Central memory CD8-positive, alpha-beta T cell (primary cell): ENCODE measurements around the gene PSMB7.

Experiments
- ATAC-seq: fragments of 150-1000 bp; cut with Tn5 transposase; replicated peaks from 2 replicates; pipeline ENCODE4 v1.10.0; 2022; ENCODE audit warnings: mild to moderate bottlenecking, moderate FRiP score, moderate number of reproducible peaks; ENCODE audit not compliant: poor library complexity, severe bottlenecking; ENCODE audit errors: extremely low read depth
- DNase-seq, 2 donors: peaks; one replicate each; pipeline ENCODE4 v3.0.0; 2021; ENCODE audit warnings: low spot score in 2 of 2
- H3K27ac Mint-ChIP-seq: one replicate; pipeline ENCODE4 v1.8.0; 2022; ENCODE audit warnings: low read depth, mild to moderate bottlenecking, moderate library complexity, mixed read lengths
- H3K27me3 Mint-ChIP-seq: one replicate; pipeline ENCODE4 v1.8.0; 2022; ENCODE audit warnings: mixed read lengths
- H3K36me3 Mint-ChIP-seq: one replicate; pipeline ENCODE4 v1.8.0; 2022; ENCODE audit warnings: mild to moderate bottlenecking, moderate library complexity, mixed read lengths; ENCODE audit not compliant: insufficient read depth
- H3K4me1 Mint-ChIP-seq: one replicate; pipeline ENCODE4 v1.8.0; 2022; ENCODE audit warnings: mixed read lengths
- H3K4me3 Mint-ChIP-seq: one replicate; pipeline ENCODE4 v1.8.0; 2022; ENCODE audit warnings: mild to moderate bottlenecking, moderate library complexity, mixed read lengths
- H3K9me3 Mint-ChIP-seq: one replicate; pipeline ENCODE4 v1.8.0; 2022; ENCODE audit warnings: mixed read lengths

Gene PSMB7

GRCh38 chr9:124419832-124420489 lies 4.7 kb upstream of the PSMB7 start:
- ATAC-seq = no peak
- no peak for DNase-seq
- Mint-ChIP-seq H3K4me1 (peaks cover 13% of the 10 kb centered on the region), H3K9me3 (no peaks in the 10 kb centered on the region), H3K27me3 (peaks cover 13% of the 10 kb centered on the region), H3K36me3 (peaks cover 9% of the 10 kb centered on the region), H3K27ac (no peak overlapping the region), H3K4me3 (no peak overlapping the region)

DNA sequence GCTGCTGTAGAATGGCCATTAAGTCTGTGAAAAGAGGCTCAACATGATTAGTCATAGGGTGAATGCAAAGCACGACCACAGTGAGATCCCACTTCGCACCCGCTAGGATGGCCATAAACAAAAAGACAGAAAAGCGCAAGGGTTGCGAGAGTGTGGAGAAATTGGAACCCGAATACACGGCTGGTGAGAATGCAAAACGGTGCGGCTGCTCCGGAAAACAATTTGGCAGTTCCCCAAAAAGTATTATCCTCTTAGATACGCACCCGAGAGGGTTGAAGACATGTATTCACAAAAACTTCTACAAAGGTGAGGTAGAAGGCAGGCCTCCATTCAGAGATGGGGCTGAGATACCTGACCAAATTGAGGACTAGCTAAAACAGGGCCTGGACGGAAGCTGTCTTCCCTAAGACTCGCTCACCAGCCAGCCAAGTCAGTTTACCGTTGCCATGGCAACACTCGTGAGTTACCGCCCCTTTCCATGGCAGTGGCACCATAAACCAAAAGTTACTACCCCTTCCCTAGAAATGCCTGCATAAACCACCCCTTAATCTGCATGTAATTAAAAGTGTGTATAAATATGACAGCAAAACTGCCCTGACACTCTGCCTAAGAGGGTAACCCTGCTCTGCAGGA lies 726 bp upstream of the PSMB7 start:
- H3K4me3 Mint-ChIP-seq = peak overlapping the region; percentile 97
- ATAC-seq = no peak
- H3K36me3 Mint-ChIP-seq = peaks cover 31% of the 10 kb centered on the region

DNA sequence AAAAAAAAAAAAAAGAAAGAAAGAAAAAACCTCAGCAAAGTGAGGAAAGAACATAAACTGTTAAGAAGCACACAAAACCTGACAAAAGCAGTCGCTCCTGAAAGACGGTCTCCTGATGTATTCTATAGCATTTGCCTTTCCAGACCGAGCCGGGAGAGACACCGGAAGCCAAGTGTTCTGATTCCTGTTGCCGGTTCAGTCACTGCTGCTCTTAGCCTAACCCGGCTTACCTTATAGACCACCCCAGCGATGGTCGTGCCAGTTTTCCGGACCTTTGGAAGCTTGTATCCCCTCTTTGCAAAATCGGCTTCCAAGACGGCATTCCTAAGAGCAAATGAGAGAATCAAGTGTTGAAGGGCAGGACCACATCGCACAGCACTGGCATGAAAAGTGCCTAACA lies 630 bp downstream of the PSMB7 start:
- H3K27me3 Mint-ChIP-seq = no peaks in the 10 kb centered on the region
- ATAC-seq (no peak), DNase-seq (no peak)
- H3K4me3 Mint-ChIP-seq = peak overlapping the region; percentile 97
- H3K4me1 Mint-ChIP-seq = peaks cover 36% of the 10 kb centered on the region
- no peaks in the 10 kb centered on the region for H3K9me3 Mint-ChIP-seq
- peak overlapping the region; percentile 96 for H3K27ac Mint-ChIP-seq
- H3K36me3 Mint-ChIP-seq = peaks cover 43% of the 10 kb centered on the region

More for the DNA sequence above, 726 bp upstream of the PSMB7 start:
- Mint-ChIP-seq H3K9me3 (no peaks in the 10 kb centered on the region), H3K4me1 (peaks cover 36% of the 10 kb centered on the region), H3K27me3 (no peaks in the 10 kb centered on the region), H3K27ac (peak overlapping the region; percentile 96)
- DNase-seq = no peak

DNA sequence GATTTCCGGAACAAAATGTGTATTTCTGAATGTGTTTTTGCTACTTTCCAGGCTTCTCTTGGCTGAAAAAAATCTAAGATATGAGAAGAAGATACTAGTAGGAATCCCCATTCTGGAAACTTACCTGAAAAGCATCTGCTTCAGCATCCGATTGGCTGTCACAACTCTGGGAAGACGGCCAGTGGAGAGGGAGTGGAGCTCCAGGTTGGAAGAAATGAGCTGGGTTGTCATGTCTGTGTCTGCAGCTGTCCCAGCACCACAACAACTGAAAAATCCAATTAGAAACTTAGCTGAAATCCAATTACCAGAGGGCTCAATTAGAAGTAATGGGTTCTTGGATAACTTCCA lies 3.0 kb downstream of the PSMB7 start:
- peaks cover 58% of the 10 kb centered on the region for H3K36me3 Mint-ChIP-seq
- DNase-seq = no peak
- H3K27me3 Mint-ChIP-seq = no peaks in the 10 kb centered on the region
- no peaks in the 10 kb centered on the region for H3K9me3 Mint-ChIP-seq
- ATAC-seq = no peak
- H3K4me1 Mint-ChIP-seq = peaks cover 36% of the 10 kb centered on the region
- no peak overlapping the region for H3K27ac Mint-ChIP-seq
- no peak overlapping the region for H3K4me3 Mint-ChIP-seq

- no peaks in the 10 kb centered on the region for H3K9me3 Mint-ChIP-seq
- H3K27me3 Mint-ChIP-seq = no peaks in the 10 kb centered on the region
- DNase-seq = no peak
- H3K4me3 Mint-ChIP-seq = no peak overlapping the region
- no peak overlapping the region for H3K27ac Mint-ChIP-seq
- peaks cover 60% of the 10 kb centered on the region for H3K36me3 Mint-ChIP-seq
- ATAC-seq = no peak
- peaks cover 38% of the 10 kb centered on the region for H3K4me1 Mint-ChIP-seq
These were observed 3.6 kb downstream of the PSMB7 start for GRCh38 chr9:124411514-124412227.

DNA sequence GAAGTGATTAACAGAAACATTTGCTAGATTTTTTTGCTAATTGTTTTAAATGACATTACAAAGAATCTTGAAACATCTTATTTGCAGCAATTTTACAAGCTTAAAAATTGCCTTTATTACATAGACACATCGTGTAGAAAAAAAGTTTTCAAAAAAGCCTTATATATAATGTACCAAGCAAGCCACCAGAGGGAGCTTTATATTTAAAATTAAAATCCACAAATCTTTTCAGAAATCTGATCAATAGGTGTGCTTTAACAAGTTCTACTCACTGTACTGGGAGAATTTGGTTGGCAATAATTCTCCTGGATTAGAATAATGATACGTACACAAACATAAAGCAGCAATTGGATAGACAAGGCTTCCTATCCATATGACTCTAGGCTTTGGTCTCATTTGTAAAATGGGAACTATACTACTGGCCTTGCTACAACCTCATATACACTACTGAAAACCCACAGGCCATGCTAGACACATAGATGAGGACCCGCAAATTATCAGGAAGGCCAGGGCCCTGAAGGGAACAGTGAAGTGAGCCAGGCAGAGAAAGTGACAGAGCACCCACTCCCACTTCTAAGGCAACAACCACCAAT lies 4.8 kb downstream of the PSMB7 start:
- H3K27ac Mint-ChIP-seq = no peak overlapping the region
- peaks cover 38% of the 10 kb centered on the region for H3K4me1 Mint-ChIP-seq
- no peaks in the 10 kb centered on the region for H3K9me3 Mint-ChIP-seq
- H3K27me3 Mint-ChIP-seq = no peaks in the 10 kb centered on the region
- H3K4me3 Mint-ChIP-seq = no peak overlapping the region
- peaks cover 68% of the 10 kb centered on the region for H3K36me3 Mint-ChIP-seq
- no peak for DNase-seq
- ATAC-seq = no peak

GRCh38 chr9:124409410-124409809 lies 5.8 kb downstream of the PSMB7 start:
- Mint-ChIP-seq H3K27me3 (no peaks in the 10 kb centered on the region), H3K4me1 (peaks cover 28% of the 10 kb centered on the region), H3K9me3 (no peaks in the 10 kb centered on the region), H3K27ac (no peak overlapping the region), H3K4me3 (no peak overlapping the region), H3K36me3 (peaks cover 70% of the 10 kb centered on the region)
- ATAC-seq = no peak
- DNase-seq = no peak

DNA sequence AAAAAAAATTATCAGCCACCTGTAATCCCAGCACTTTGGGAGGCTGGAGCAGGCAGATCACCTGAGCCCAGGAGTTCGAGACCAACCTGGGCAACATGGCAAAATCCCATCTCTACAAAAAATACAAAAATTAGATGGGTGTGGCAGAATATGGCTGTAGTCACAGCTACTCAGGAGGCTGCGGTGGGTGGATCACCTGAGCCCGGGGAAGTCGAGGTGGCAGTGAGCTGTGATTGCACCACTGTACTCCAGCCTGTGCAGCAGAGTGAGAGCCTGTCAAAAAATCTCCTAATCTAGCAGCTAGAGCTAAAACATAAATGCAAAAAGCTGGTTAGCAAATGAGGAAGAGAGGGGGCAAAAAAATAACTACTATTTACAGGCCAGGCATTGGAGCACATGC lies 12.0 kb downstream of the PSMB7 start:
- Mint-ChIP-seq H3K9me3 (no peaks in the 10 kb centered on the region), H3K36me3 (peaks cover 63% of the 10 kb centered on the region), H3K27me3 (no peaks in the 10 kb centered on the region), H3K27ac (no peak overlapping the region), H3K4me3 (no peak overlapping the region), H3K4me1 (peaks cover 53% of the 10 kb centered on the region)
- DNase-seq (no peak), ATAC-seq (peak; percentile 43)

DNA sequence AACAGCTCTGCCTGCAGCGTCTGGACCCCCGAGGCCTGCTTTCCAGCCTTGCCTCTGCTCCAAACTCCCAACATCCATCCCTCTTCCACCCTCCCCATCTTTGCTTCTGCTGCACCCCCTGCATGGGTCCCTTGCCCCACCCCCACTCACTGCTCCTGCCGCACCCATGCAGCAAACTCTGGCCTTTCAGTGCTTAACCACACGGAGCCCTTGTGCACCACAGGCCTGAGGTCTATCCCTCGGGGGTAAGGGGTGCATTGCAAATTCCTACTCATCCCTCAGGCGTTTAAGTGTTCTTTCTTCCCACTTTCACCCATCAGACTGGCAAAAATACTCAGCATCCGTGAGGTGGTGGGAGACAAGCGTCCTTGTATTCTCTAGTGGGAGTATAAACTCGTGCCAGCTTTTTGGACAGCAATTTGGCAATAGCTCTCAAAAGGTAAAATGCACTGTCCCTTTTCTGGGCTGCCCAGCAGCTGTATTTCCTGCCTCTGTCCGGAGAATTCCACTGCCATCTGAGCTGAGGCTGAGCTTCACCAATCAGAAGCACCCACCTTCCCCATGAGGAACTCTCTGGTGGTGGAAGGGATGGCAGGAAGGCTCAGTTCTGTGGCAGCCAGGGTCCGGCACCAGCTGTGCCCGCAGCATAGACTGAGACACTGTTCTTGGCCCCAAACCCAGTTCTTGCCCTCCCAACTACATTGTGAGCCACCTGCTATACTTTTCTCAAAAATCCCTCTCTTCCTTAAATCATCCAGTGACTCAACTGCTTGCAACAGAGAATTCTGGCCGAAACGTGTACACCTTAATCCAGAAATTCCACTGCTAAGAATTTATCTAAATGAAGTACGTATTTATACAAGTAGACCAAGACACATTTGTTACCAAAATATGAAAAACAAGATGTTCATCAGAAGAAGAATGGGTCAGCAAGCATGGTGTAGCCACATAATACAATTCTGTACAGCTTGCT lies 15.0 kb downstream of the PSMB7 start:
- no peak overlapping the region for H3K4me3 Mint-ChIP-seq
- H3K4me1 Mint-ChIP-seq = peaks cover 54% of the 10 kb centered on the region
- H3K27ac Mint-ChIP-seq = peak overlapping the region; percentile 67
- no peaks in the 10 kb centered on the region for H3K9me3 Mint-ChIP-seq
- no peak for DNase-seq
- H3K36me3 Mint-ChIP-seq = peaks cover 41% of the 10 kb centered on the region
- ATAC-seq = no peak
- no peaks in the 10 kb centered on the region for H3K27me3 Mint-ChIP-seq

- Mint-ChIP-seq H3K36me3 (peaks cover 35% of the 10 kb centered on the region), H3K4me3 (no peak overlapping the region), H3K9me3 (no peaks in the 10 kb centered on the region), H3K27ac (peak overlapping the region; percentile 67), H3K4me1 (peaks cover 61% of the 10 kb centered on the region), H3K27me3 (no peaks in the 10 kb centered on the region)
- ATAC-seq = no peak
- DNase-seq = no peak
These were observed 15.8 kb downstream of the PSMB7 start for GRCh38 chr9:124399323-124399967.

DNA sequence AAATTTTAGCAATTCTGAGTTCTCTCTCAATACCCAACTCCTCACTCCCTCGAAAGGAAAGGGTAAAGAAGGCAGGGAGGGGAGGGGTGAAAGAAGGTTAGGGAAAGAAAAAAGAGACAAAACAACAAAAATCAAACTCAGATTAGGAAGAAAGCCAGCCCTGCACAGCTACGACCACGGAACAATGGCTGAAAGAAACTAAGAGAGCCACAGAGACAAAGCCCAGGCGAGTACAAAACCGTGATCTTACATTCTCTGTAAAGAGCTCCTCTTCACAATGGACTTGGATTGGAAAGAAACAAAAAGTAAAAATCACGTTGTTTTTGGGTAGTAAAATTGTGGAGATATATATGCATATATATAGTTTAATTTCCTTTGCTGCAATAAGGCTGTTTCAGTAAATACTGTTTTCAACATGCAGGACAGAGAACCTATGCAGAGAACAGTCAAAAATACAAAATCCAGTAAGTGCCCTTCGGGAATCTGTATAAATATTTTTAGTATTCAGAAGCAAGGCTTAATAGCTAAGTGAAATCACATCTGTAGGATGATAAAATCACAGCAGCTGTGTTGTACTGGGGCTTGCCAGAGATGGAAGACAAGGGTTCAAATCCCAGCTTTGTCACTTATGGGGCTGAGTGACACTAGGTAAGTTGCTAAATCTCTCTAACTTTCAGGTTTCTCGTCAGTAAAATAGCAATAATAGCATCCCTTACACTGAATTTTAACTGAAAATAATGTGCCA lies 16.9 kb downstream of the PSMB7 start:
- peaks cover 27% of the 10 kb centered on the region for H3K36me3 Mint-ChIP-seq
- no peak overlapping the region for H3K4me3 Mint-ChIP-seq
- H3K4me1 Mint-ChIP-seq = peaks cover 58% of the 10 kb centered on the region
- no peak overlapping the region for H3K27ac Mint-ChIP-seq
- ATAC-seq (no peak), DNase-seq (no peak)
- H3K9me3 Mint-ChIP-seq = no peaks in the 10 kb centered on the region
- no peaks in the 10 kb centered on the region for H3K27me3 Mint-ChIP-seq
